ENCODE measurements around the gene IFT74.

GRCh38 chr9:26939955-26940711 is 16.1 kb upstream of the IFT74 start:
- TF ChIP-seq, protein P1, sequence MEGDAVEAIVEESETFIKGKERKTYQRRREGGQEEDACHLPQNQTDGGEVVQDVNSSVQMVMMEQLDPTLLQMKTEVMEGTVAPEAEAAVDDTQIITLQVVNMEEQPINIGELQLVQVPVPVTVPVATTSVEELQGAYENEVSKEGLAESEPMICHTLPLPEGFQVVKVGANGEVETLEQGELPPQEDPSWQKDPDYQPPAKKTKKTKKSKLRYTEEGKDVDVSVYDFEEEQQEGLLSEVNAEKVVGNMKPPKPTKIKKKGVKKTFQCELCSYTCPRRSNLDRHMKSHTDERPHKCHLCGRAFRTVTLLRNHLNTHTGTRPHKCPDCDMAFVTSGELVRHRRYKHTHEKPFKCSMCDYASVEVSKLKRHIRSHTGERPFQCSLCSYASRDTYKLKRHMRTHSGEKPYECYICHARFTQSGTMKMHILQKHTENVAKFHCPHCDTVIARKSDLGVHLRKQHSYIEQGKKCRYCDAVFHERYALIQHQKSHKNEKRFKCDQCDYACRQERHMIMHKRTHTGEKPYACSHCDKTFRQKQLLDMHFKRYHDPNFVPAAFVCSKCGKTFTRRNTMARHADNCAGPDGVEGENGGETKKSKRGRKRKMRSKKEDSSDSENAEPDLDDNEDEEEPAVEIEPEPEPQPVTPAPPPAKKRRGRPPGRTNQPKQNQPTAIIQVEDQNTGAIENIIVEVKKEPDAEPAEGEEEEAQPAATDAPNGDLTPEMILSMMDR (IDR thresholded peaks at IDR 0.05 in 2 of 3, conservative IDR thresholded peaks at IDR 0.05 in 1 of 3; ENCODE audit: control insufficient read depth in 2 of 3, extremely low read depth in 1 of 3, insufficient read depth in 1 of 3, low read depth in 3 of 3, low read length in 3 of 3), result no peak
- TF ChIP-seq POLR2AphosphoS2 (IDR thresholded peaks at IDR 0.05; ENCODE audit: low read depth, low read length) (no peak), ZBTB33 (IDR thresholded peaks at IDR 0.05) (no peak), SP1 (IDR thresholded peaks at IDR 0.05; ENCODE audit: low read depth, low read length) (no peak), POLR2AphosphoS5 (IDR thresholded peaks at IDR 0.05; ENCODE audit: low read length) (no peak), YBX1 (IDR thresholded peaks at IDR 0.05) (no peak), MAX (IDR thresholded peaks at IDR 0.05; ENCODE audit: low read depth, low read length) (no peak), POLR2A (IDR thresholded peaks at IDR 0.05; ENCODE audit: low read depth, low read length) (no peak), JUND (IDR thresholded peaks at IDR 0.05; ENCODE audit: low read depth, low read length) (no peak)
- TF ChIP-seq, protein P2, sequence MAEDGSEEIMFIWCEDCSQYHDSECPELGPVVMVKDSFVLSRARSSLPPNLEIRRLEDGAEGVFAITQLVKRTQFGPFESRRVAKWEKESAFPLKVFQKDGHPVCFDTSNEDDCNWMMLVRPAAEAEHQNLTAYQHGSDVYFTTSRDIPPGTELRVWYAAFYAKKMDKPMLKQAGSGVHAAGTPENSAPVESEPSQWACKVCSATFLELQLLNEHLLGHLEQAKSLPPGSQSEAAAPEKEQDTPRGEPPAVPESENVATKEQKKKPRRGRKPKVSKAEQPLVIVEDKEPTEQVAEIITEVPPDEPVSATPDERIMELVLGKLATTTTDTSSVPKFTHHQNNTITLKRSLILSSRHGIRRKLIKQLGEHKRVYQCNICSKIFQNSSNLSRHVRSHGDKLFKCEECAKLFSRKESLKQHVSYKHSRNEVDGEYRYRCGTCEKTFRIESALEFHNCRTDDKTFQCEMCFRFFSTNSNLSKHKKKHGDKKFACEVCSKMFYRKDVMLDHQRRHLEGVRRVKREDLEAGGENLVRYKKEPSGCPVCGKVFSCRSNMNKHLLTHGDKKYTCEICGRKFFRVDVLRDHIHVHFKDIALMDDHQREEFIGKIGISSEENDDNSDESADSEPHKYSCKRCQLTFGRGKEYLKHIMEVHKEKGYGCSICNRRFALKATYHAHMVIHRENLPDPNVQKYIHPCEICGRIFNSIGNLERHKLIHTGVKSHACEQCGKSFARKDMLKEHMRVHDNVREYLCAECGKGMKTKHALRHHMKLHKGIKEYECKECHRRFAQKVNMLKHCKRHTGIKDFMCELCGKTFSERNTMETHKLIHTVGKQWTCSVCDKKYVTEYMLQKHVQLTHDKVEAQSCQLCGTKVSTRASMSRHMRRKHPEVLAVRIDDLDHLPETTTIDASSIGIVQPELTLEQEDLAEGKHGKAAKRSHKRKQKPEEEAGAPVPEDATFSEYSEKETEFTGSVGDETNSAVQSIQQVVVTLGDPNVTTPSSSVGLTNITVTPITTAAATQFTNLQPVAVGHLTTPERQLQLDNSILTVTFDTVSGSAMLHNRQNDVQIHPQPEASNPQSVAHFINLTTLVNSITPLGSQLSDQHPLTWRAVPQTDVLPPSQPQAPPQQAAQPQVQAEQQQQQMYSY (CRISPR knock-in tag; IDR thresholded peaks at IDR 0.05), result no peak
- TF ChIP-seq, protein P3, sequence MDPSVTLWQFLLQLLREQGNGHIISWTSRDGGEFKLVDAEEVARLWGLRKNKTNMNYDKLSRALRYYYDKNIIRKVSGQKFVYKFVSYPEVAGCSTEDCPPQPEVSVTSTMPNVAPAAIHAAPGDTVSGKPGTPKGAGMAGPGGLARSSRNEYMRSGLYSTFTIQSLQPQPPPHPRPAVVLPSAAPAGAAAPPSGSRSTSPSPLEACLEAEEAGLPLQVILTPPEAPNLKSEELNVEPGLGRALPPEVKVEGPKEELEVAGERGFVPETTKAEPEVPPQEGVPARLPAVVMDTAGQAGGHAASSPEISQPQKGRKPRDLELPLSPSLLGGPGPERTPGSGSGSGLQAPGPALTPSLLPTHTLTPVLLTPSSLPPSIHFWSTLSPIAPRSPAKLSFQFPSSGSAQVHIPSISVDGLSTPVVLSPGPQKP (IDR thresholded peaks at IDR 0.05; ENCODE audit: low read depth, low read length), result no peak
- TF ChIP-seq, protein P4, sequence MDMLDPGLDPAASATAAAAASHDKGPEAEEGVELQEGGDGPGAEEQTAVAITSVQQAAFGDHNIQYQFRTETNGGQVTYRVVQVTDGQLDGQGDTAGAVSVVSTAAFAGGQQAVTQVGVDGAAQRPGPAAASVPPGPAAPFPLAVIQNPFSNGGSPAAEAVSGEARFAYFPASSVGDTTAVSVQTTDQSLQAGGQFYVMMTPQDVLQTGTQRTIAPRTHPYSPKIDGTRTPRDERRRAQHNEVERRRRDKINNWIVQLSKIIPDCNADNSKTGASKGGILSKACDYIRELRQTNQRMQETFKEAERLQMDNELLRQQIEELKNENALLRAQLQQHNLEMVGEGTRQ (IDR thresholded peaks at IDR 0.05; ENCODE audit: borderline replicate concordance, low read depth, low read length), result no peak

All from GM12878 (cell line).